Stimulated activated CD4-positive, alpha-beta T cell treated with anti-CD3 and anti-CD28 coated beads, Interleukin-2, amount 100 ng/mL, for 24 hours (primary cell): Measurements from ENCODE around the gene KANSL3.
"Not testable (repeated sequence)": the region's sequence is repeated elsewhere in the genome, so short reads cannot be mapped to it uniquely, and the experiment has no call there.

Source experiments
- DNase-seq, 2 donors: peaks; one replicate each; pipeline ENCODE4 v3.0.0-alpha.2; 2020

KANSL3 gene

GRCh38 chr2:96654791-96655190 lies 16.7 kb upstream of the KANSL3 start:
- DNase-seq = not testable (repeated sequence)

- no peak for DNase-seq
Observed at GRCh38 chr2:96651793-96652192, 13.7 kb upstream of the KANSL3 start.

- no peak for DNase-seq
Observed at GRCh38 chr2:96649342-96649741, 11.2 kb upstream of the KANSL3 start.

DNA sequence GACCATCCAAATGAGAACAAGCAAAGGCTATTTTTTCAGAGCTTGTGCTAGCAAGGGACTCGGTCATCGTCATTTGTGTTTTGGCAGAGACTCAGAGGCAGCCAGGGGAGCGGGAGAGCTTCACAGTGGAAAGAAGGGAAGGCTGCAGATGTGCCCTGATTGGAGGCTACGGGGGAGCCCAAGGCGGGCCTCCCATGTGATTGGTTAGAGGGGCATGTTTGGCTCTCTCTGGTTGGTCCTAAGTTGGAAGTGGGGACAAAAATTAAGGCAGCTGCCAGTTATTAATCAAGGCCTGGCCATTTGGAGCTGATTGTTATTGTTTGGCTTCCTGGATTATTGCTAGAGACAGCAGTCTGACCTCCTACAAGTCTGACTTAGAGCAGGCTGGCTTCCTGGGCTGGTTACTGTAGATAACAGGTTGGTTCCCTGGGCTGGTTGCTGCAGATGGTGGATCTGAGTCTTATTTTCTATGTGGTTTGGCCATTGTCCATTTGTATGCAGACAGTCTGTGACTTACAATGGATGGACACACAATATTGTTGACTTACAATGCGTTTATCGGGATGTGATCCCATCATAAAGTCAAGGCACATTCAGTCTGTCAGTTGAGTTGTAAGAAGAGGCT lies 10.3 kb upstream of the KANSL3 start:
- DNase-seq = no peak

DNA sequence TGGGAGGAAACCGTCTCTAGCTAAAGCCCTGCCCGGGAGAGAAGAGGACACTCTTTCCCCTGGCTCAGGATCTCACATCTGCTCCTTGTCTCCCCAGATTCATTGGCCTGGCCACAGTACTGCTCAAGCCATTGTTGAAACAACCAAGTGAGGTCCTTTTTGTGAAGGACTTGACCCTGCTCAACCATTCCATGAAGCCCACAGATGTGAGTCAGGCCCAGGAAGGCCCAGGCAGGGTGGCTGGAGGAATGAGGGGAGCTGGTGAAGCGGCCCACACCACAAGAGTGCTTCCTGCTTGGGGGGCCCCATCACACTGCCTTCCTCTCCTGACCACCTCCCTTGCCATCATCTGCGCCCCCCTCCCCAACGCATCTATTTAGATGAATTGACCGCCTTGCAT lies 9.6 kb upstream of the KANSL3 start:
- no peak for DNase-seq

DNA sequence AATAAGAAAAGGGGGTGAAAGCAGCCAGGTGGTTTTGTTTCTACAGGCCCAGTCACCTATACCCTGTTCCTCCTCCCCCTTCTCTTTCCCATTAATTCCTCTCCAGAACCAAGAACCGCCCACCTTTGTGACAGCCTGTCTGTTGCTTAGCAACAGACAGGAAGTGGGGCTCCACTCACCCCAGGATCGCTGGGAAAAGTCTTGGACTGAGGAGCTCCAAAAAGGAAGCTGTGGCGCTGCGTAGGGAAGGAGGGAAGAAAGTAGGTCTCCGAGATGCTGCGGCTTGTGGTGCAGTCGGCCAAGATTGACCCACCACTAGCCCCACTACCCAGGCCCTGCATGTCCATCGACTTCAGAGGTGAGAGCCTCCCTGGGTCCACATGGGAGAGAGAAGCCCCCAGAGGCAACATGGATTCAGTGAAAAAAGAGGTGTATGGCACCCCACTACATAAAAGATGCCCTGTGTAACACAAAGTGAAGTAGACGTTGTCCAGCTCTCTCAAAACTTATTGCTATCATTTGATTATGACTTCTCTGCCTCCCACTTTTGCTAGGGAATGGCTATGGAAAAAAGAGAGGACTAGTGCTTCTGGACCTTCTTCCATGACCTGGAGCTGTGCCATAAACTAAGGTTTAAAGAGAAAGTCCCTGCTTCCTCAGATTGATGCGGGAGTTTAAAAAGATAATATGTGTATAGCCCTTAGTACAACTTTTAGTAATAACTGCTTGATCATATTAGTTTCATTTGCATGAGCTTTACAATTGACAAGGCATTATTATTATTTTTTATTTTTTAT lies 4.7 kb upstream of the KANSL3 start, which contains the start of gene FER1L5:
TSS of gene FER1L5 (plus strand) at position 201 of the 797 bp plus-strand sequence. CDS start at position 274, 73 bp downstream.
- DNase-seq = no peak

- peak; percentile 82 to 85 for DNase-seq
Observed at GRCh38 chr2:96637385-96638143, 548 bp downstream of the KANSL3 start.

GRCh38 chr2:96636551-96637171 lies 1.5 kb downstream of the KANSL3 start:
- DNase-seq = no peak

- DNase-seq = no peak
Observed at GRCh38 chr2:96633641-96634040, 4.5 kb downstream of the KANSL3 start.

- no peak for DNase-seq
Observed at GRCh38 chr2:96631804-96632435, 6.2 kb downstream of the KANSL3 start.

GRCh38 chr2:96626553-96626942 lies 11.6 kb downstream of the KANSL3 start:
- DNase-seq = no peak

GRCh38 chr2:96625571-96626552 lies 12.2 kb downstream of the KANSL3 start:
- DNase-seq = no peak

GRCh38 chr2:96623116-96623515 lies 15.0 kb downstream of the KANSL3 start:
- DNase-seq = no peak

DNA sequence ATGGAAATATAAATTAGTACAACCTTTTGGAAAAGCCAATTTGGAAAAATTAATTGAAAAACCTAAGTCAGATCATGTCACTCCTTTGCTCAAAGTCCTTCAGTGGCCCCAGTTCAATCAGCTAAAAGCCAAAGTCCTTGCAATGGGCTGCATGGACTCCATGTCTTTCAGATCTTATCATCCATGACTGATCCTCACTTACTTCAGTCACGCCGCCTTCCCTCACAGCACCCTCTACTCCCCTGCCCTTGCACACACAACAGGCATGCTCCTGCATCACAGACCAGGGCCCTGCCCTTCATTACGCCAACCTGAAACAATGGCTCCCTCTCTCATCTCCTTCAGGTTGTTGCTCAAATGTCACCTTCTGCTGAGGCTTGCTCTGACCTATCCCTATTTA lies 15.6 kb downstream of the KANSL3 start:
- no peak for DNase-seq

DNA sequence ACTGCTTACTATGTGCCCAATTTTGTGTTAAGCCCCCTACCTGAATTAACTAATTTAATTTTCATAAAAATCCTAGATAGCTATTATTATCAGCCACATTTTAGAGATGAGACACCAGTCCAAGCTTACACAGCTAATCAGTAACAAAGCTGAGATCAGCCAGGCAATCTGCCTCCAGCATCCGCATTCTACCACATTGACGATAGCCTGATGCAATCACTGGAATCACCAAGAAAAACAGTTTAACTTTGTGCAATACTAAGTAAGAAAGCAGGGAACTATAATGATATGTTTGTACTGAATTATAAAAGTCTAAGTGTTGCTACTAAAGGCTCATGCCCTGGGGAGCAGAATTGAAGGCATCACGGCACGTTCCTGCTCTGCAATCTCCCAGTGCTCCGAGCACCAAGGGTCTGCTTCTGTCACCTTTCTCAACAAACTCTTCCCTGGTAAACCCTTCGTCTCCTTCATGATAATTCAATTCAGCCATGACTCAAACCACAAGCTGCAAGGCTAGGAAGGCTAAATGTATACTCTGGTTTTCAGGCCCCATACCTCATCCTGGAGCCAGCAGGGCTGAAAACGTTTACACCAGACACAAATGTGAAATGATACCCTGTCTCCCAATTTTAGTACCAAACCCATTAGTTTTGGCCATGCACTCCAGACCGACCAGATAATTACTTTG lies 19.4 kb downstream of the KANSL3 start:
- no peak for DNase-seq

DNA sequence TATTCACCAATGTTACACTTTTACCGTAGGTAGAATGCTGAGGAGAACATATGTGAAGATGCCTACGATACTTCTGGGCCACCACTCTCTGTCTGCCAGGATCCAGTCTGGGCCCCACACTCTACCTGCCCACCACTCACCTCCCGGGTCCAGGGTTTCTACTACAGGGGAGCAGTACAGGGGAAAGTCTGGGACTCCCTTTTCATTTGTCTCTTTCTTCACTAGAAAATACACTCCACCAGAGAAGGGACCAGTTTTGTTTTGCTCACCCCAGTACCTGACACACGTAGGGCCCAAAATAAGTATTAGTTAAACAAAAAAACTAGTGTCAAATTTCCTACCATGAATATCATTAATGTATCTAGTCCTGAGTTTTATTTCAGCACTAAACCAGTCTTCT lies 21.1 kb downstream of the KANSL3 start:
- DNase-seq = no peak

GRCh38 chr2:96616535-96616934 lies 21.6 kb downstream of the KANSL3 start:
- DNase-seq = no peak

GRCh38 chr2:96616128-96616527 lies 22.0 kb downstream of the KANSL3 start:
- DNase-seq = no peak

- DNase-seq = no peak
Observed at GRCh38 chr2:96608469-96609455, 29.4 kb downstream of the KANSL3 start.

DNA sequence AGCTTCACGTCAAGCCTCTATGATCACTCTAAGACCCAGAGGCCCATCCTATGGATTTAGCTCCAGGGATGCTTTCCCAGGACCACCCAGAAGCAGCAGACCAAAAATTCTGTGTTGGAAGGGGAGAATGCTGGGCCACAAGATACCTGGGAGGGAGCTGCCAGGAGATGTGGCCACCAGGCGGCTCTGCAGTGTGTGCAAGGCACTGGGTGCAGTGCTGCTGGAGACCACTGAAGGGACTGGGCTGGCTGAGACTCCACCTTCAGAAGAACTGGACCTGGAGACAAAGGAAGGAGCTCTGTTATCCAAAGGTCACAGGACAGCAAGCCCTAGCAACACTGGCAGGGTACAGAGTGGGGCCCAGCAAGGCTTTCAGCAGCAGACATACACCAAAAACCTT lies 34.0 kb downstream of the KANSL3 start:
- DNase-seq = no peak
